BLaER1 treated with 17β-estradiol and CSF1 and Interleukin-3, amounts not matched to agents 10 nM and 100 nM (cell line): ENCODE measurements around the gene ASPSCR1.

Source experiments
- H3K27ac ChIP-seq, 11 experiments: shearing (Covaris generic); formaldehyde crosslinking; 2 replicates each; pipeline ENCODE4 v1.8.1; 2022
- H3K27me3 ChIP-seq, 11 experiments: shearing (Covaris generic); formaldehyde crosslinking; 2 replicates each; pipeline ENCODE4 v1.8.1; 2022
- H3K36me3 ChIP-seq, 11 experiments: shearing (Covaris generic); formaldehyde crosslinking; 2 replicates each; pipeline ENCODE4 v1.8.1; 2022
- H3K4me1 ChIP-seq, 10 experiments: shearing (Covaris generic); formaldehyde crosslinking; 2 replicates each; pipeline ENCODE4 v1.8.1; 2022
- H3K4me2 ChIP-seq, 11 experiments: shearing (Covaris generic); formaldehyde crosslinking; 2 replicates each; pipeline ENCODE4 v1.8.1; 2022
- H3K4me3 ChIP-seq, 10 experiments: shearing (Covaris generic); formaldehyde crosslinking; 2 replicates each; pipeline ENCODE4 v1.8.1; 2022
- H3K9ac ChIP-seq, 11 experiments: shearing (Covaris generic); formaldehyde crosslinking; 2 replicates each; pipeline ENCODE4 v1.8.1; 2022
- H3K9me3 ChIP-seq, 11 experiments: shearing (Covaris generic); formaldehyde crosslinking; replicated peaks in 1 of 11; 2 replicates each; pipeline ENCODE4 v1.8.1; 2022
- H4K20me1 ChIP-seq, 11 experiments: shearing (Covaris generic); formaldehyde crosslinking; 2 replicates each; pipeline ENCODE4 v1.8.1; 2022
- Cebpa-rat ChIP-seq, 11 experiments: shearing (Covaris generic); IDR thresholded peaks; 2 replicates each; pipeline ENCODE4 v1.8.1; 2022

ASPSCR1 gene

DNA sequence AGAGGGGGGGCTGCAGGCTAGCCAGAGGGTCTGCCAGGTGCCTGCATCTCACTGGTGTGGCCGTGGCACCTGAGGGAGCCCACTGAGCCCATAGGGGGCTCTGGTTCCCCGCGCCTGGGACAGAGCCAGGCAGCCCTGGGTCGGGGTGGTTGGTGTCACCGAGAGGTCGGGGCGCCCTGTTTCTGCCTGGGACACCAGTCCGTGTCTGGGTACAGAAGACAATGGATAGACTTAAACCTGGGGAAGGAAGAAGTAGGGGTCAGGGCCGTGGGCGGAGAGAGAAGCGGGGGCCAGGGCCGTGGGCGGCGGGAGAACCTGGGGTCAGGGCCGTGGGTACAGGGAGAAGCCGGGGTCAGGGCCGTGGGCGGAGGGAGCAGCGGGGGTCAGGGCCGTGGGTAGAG lies 71.1 kb downstream of the ASPSCR1 start:
- Histone ChIP-seq H4K20me1 (peaks cover 0 to 28% (median 17%) of the 10 kb centered on the region in 11 experiments; a peak in 19 of 22 replicates), H3K27me3 (no peaks in the 10 kb centered on the region), H3K9ac (no peak overlapping the region; a peak in 1 of 22 replicates), H3K27ac (no peak overlapping the region), H3K9me3 (no peaks in the 10 kb centered on the region), H3K36me3 (peaks cover 9 to 47% (median 36%) of the 10 kb centered on the region in 11 experiments; a peak in 21 of 22 replicates), H3K4me1 (peaks cover 23 to 30% (median 26%) of the 10 kb centered on the region in 10 experiments), H3K4me2 (no peak overlapping the region), H3K4me3 (no peak overlapping the region)
- TF ChIP-seq Cebpa-rat (IDR thresholded peaks at IDR 0.05), result no peak

DNA sequence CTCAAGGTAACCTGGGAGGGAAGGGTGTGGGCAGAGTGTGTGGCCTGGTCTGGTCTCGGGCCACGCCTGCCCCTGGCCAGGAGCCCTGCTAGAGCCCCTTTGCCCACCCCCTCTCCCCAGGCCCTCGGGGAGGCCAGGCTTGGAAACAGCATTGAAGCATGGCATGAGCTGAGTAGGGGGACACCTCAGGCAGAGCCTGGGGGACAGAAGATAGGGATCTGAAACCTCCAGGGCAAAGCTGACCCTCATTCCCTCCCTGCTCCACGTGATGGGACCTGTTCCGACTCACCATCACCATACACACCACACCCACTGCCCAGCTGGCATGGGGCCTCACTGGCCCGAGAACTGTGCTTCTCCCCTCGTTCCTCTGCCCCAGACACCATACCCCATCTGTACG lies 71.7 kb downstream of the ASPSCR1 start:
- Histone ChIP-seq H3K9ac (peak overlapping the region in 2 of 11 experiments; percentile 90 to 94; a peak in 2 of 22 replicates), H4K20me1 (peaks cover 0 to 33% (median 22%) of the 10 kb centered on the region in 11 experiments; a peak in 19 of 22 replicates), H3K4me1 (peaks cover 27 to 34% (median 31%) of the 10 kb centered on the region in 10 experiments), H3K9me3 (no peaks in the 10 kb centered on the region), H3K27me3 (no peaks in the 10 kb centered on the region), H3K27ac (no peak overlapping the region), H3K4me3 (no peak overlapping the region), H3K36me3 (peaks cover 14 to 52% (median 41%) of the 10 kb centered on the region in 11 experiments), H3K4me2 (0 out of 22 replicates have a peak overlapping the region, but pooled peaks of 1 of the 11 experiments have one; percentile 98)
- TF ChIP-seq Cebpa-rat (IDR thresholded peaks at IDR 0.05), result no peak

DNA sequence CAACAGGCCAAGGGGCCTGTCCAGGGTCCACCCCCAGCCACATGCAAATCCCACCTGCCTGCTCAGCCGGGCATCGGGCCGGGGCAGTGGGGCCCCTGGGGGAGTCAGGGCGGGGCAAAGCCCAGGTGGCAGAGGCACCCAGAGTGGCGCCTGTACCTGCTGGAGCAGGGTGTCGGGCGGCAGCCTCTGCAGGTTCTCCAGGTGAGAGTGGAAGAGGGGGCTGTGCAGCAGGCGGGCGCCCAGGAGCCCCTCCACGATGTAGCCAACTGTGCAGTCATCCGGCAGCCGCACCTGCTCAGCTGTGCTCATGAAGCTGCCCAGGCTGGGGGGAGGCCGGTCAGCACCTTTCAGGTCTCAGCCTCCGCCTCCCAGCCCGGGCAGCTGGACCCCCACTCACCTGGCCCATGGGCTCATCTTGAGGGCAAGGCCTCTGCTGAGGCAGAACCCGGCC lies 72.1 kb downstream of the ASPSCR1 start:
- no peak for TF ChIP-seq Cebpa-rat (IDR thresholded peaks at IDR 0.05)
- Histone ChIP-seq H3K9me3 (no peaks in the 10 kb centered on the region), H3K27ac (no peak overlapping the region), H3K4me1 (peaks cover 27 to 34% (median 32%) of the 10 kb centered on the region in 10 experiments), H3K27me3 (no peaks in the 10 kb centered on the region), H3K4me2 (peak overlapping the region in 4 of 11 experiments; percentile 92 to 99 (median 96); a peak in 3 of 22 replicates), H4K20me1 (peaks cover 0 to 38% (median 26%) of the 10 kb centered on the region in 11 experiments; a peak in 19 of 22 replicates), H3K9ac (peak overlapping the region in 7 of 11 experiments; percentile 32 to 94 (median 90); a peak in 8 of 22 replicates), H3K4me3 (0 out of 20 replicates have a peak overlapping the region, but pooled peaks of 1 of the 10 experiments have one; percentile 98), H3K36me3 (peaks cover 18 to 57% (median 46%) of the 10 kb centered on the region in 11 experiments)

DNA sequence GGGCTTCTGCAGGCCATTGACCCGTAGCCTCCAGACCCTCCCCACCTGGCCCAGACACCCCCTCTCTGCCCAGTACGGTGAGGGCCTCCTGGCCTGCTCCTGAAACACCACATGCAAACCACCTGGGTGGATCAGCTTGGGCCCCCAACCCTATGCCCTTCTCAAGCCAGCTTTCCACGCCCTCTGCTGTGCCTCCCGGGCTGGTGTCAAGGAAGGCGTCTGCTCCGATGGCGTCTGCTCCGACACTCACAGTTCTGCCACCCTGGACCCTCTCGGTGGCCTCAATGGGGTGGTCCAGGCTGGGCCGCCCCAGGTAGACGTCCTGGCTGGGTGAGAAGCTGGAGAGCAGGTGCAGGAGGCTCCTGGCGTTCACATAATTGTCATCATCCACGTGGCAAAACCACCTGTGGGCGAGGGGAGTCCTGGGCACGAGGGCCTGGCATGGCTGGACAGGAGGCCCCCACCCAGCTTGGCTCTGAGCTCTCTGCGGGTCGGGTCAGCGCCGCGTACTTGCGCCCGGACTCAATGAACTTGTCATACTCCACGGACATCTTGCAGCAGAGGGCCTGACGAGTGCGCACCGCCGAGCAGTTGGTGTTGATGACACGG lies 72.8 kb downstream of the ASPSCR1 start:
- H3K9ac ChIP-seq, result peak overlapping the region; percentile 82 to 94 (median 89)
- no peaks in the 10 kb centered on the region for H3K27me3 ChIP-seq
- H3K36me3 ChIP-seq, result peaks cover 25 to 64% (median 53%) of the 10 kb centered on the region in 11 experiments
- peaks cover 0 to 45% (median 33%) of the 10 kb centered on the region in 11 experiments; a peak in 19 of 22 replicates for H4K20me1 ChIP-seq
- H3K4me3 ChIP-seq, result peak overlapping the region; percentile 94 to 99 (median 97)
- peak overlapping the region in 2 of 11 experiments; percentile 77 to 80; a peak in 2 of 22 replicates for H3K27ac ChIP-seq
- H3K4me1 ChIP-seq, result peaks cover 27 to 38% (median 33%) of the 10 kb centered on the region in 10 experiments
- peak overlapping the region; percentile 90 to 99 (median 95) for H3K4me2 ChIP-seq
- H3K9me3 ChIP-seq, result no peaks in the 10 kb centered on the region
- no peak for TF ChIP-seq Cebpa-rat (IDR thresholded peaks at IDR 0.05)

DNA sequence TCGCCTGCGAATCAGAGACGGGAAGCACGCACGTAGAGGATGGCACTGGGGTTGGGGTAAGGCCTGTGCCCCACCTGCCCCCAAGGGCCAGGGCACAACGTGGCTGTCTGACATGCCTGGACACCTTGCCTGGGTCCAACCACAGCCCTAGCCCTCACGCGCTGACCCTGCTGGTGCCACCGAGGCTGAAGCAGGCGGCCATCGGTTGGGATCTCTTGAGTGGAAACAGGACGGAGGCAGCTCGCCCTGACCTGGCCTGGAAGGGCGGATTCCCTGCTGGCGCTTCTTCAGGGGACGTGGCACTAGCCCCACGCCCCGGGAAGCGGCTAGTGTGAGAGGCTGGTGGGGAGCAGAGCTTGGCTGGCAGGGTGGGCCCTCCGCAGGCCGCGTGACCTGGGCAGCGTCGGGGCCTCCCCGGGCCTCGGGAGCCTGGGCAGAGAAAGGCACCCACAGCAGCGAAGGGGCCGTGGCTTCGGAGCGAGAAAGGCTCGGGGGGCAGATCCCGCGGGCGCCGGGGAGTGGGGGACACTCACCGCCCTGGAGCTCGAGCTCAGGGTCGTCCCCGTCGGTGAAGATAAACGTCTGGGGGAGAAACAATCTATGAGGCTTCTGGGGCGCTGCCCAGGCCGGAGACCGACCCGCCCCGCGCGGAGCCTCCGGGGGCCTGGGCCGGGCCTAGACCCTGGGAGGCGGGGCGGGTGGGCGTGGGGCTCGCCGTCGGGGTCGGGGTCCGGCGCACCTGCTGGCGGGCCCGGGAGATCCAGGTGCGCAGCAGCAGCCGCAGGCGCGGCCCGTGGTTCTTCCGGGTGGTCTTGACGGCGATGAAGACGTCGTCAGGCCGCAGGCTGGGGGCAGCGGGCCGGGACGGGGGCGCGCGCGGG lies 73.6 kb downstream of the ASPSCR1 start:
- Histone ChIP-seq H3K27ac (peak overlapping the region in 10 of 11 experiments; percentile 63 to 81 (median 77); a peak in 20 of 22 replicates), H4K20me1 (peaks cover 0 to 51% (median 39%) of the 10 kb centered on the region in 11 experiments; a peak in 19 of 22 replicates), H3K4me3 (peak overlapping the region; percentile 94 to 99 (median 97)), H3K4me2 (peak overlapping the region; percentile 90 to 99 (median 95)), H3K4me1 (peaks cover 27 to 41% (median 33%) of the 10 kb centered on the region in 10 experiments), H3K9ac (peak overlapping the region; percentile 82 to 94 (median 89)), H3K36me3 (peaks cover 31 to 70% (median 60%) of the 10 kb centered on the region in 11 experiments), H3K9me3 (no peaks in the 10 kb centered on the region), H3K27me3 (no peaks in the 10 kb centered on the region)
- TF ChIP-seq Cebpa-rat (IDR thresholded peaks at IDR 0.05), result no peak

DNA sequence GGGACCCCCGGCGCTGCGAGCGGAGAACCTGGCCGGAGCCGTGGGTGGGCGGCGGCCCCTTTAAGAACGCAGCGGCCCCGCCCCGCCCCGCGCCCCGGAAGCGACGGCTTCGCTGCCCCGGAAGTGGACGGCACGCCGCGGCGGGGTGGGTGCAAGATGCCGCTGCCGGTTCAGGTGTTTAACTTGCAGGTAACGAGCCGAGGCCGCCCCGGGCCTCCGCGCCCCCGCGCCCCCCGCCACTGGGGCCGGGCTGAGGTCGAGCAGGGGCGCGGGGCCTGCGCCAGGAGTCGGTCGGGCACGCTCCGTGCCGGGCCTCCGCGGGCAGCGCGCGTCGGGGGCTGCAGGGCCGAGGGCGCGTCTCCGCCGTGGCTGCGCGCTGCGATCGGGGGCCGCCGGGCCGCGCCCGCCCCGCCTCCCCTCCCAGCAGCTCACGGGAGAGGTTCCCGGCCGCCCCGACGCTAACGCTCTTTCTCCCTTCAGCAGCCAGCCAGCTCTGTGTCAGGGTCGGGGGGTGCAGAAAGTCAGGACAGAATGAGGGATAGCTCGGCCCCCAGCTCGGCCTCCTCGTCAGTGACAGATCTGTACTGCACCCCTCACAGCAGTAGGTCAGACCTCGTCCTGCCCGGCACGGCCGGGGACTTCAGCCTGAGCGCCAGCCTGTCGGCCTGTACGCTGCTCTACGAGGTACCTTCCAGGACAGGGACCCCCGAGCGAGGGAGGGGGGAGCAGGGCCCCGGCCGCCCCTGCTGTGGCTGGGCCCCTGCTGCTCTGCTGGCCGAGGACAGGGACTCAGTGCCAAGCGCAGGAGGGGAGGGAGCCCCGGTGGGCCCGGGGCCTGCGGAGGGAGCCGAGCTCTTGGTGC lies 74.6 kb downstream of the ASPSCR1 start, which contains the start of the genes GPS1 and RFNG:
TSS of gene GPS1 (plus strand) at position 123 of the 862 bp plus-strand sequence. CDS start at position 157, 34 bp downstream.
TSS of gene RFNG (minus strand) at position 36 of the 862 bp plus-strand sequence. CDS start 45 bp downstream, outside the sequence.
- H3K27ac ChIP-seq, result peak within 1 kb of the TSS; percentile 63 to 81 (median 77)

DNA sequence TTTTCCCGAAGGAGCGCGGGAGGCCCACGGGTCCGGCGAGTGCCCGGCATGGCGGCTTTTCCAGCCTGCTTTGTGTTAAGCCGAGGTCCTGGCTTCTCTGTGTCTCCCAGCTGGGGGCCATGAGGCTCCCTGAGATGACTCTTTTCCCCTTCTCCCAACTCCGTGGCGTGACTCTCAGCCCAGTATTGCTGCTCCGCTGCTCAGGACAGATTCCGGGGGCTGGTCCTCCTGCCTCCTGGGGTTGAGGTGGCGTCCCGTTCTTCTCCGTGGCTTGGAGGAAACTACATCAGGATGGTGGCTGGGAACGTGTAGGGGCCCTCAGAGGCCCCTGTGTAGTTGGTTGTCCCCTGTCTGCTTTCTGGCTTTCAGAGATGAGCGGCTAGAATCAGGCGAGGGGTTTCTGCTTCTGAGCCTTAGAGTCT lies 75.2 kb downstream of the ASPSCR1 start:
- Histone ChIP-seq H3K4me2 (peak overlapping the region; percentile 90 to 100 (median 98)), H3K27me3 (no peaks in the 10 kb centered on the region), H3K4me3 (peak overlapping the region; percentile 94 to 99 (median 97)), H3K9ac (peak overlapping the region; percentile 82 to 94 (median 89)), H3K9me3 (no peaks in the 10 kb centered on the region), H4K20me1 (peaks cover 0 to 67% (median 55%) of the 10 kb centered on the region in 11 experiments; a peak in 20 of 22 replicates), H3K4me1 (peaks cover 28 to 50% (median 36%) of the 10 kb centered on the region in 10 experiments), H3K27ac (peak overlapping the region; percentile 9 to 81 (median 77); a peak in 19 of 22 replicates), H3K36me3 (peaks cover 47 to 72% (median 67%) of the 10 kb centered on the region in 11 experiments)
- no peak for TF ChIP-seq Cebpa-rat (IDR thresholded peaks at IDR 0.05)

More for the DNA sequence above, 74.6 kb downstream of the ASPSCR1 start, which contains the start of the genes GPS1 and RFNG:
- Histone ChIP-seq H3K4me2 (peak within 1 kb of the TSS; percentile 92 to 100 (median 99)), H4K20me1 (peaks cover 0 to 61% (median 49%) of the 10 kb centered on the region in 11 experiments; a peak in 20 of 22 replicates), H3K36me3 (peaks cover 41 to 72% (median 67%) of the 10 kb centered on the region in 11 experiments), H3K9ac (peak within 1 kb of the TSS; percentile 82 to 94 (median 89)), H3K4me1 (peaks cover 28 to 43% (median 34%) of the 10 kb centered on the region in 10 experiments), H3K4me3 (peak within 1 kb of the TSS; percentile 94 to 99 (median 97)), H3K9me3 (no peaks in the 10 kb centered on the region), H3K27me3 (no peaks in the 10 kb centered on the region)
- no peak for TF ChIP-seq Cebpa-rat (IDR thresholded peaks at IDR 0.05)
